ENCODE results near the gene ADO.

GRCh38 chr10:62801871-62802270 lies 2.6 kb upstream of the ADO start:
- TF ChIP-seq GATA2 (IDR thresholded peaks at IDR 0.05; ENCODE audit: low read depth, low read length) (no peak), GATA3 (IDR thresholded peaks at IDR 0.05; ENCODE audit: low read depth, low read length) (no peak)
